K562 (cell line): ENCODE results near the gene SLC12A1. TPM values are rescaled to one million over a fixed set of nuclear protein-coding genes. Genes with fewer than 3 reads are reported as not detected.

Experiments used
- ATF1 ChIP-seq, 2 experiments: fragments of 450-650 bp in 1 of 2; IDR thresholded peaks; 2 replicates each; pipeline ENCODE4 v1.6.1; 2016; ENCODE audit warnings: missing compliant biosample characterization in 1 of 2, missing genetic modification characterization in 1 of 2
- DMBX1 ChIP-seq: fragments of 250-450 bp; sonication (Bioruptor Pico); IDR thresholded peaks from 2 replicates; pipeline ENCODE4 v1.8.0; 2022; ENCODE audit warnings: inconsistent platforms, mild to moderate bottlenecking, moderate library complexity, borderline replicate concordance
- E2F3 ChIP-seq: fragments of 250-450 bp; sonication (Bioruptor Pico); IDR thresholded peaks from 2 replicates; pipeline ENCODE4 v1.4.0; 2020; ENCODE audit warnings: mild to moderate bottlenecking
- JUND ChIP-seq, 2 experiments: IDR thresholded peaks; 2 replicates in 1 of 2; 3 replicates in 1 of 2; pipeline ENCODE4 v1.6.1; 2011; ENCODE audit warnings: borderline replicate concordance in 2 of 2, low read depth in 2 of 2, low read length in 2 of 2, improper control_type of control experiment in 1 of 2, missing biosample characterization in 1 of 2, missing genetic modification characterization in 1 of 2, missing genetic modification reagents in 1 of 2
- NONO ChIP-seq, 2 experiments: fragments of 200-400 bp in 1 of 2; fragments of 450-650 bp in 1 of 2; formaldehyde crosslinking in 1 of 2; IDR thresholded peaks; 2 replicates each; pipeline ENCODE4 v1.6.1; 2017; ENCODE audit warnings: low read depth in 2 of 2, mild to moderate bottlenecking in 2 of 2, moderate library complexity in 2 of 2, low read length in 1 of 2
- POLR2AphosphoS5 ChIP-seq: IDR thresholded peaks from 2 replicates; pipeline ENCODE4 v1.6.1; 2011; ENCODE audit warnings: mild to moderate bottlenecking, low read depth, low read length, moderate library complexity; ENCODE audit not compliant: control insufficient read depth, insufficient read depth
- RB1 ChIP-seq: fragments of 450-650 bp; IDR thresholded peaks from 2 replicates; pipeline ENCODE4 v1.6.1; 2017; ENCODE audit warnings: low read depth, mild to moderate bottlenecking
- SIX5 ChIP-seq, 2 experiments: IDR thresholded peaks; 2 replicates each; pipeline ENCODE4 v1.6.1; 2011; ENCODE audit warnings: low read length in 2 of 2, borderline replicate concordance in 1 of 2, low read depth in 1 of 2, mild to moderate bottlenecking in 1 of 2, moderate library complexity in 1 of 2; ENCODE audit not compliant: insufficient read depth in 1 of 2
- SMAD3 ChIP-seq: fragments of 450-650 bp; formaldehyde crosslinking; conservative IDR thresholded peaks from 2 replicates; pipeline ENCODE4 v1.4.0; 2020; ENCODE audit warnings: mild to moderate bottlenecking
- SP1 ChIP-seq: sonication (generic); formaldehyde crosslinking; IDR thresholded peaks from 2 replicates; pipeline ENCODE4 v1.8.1; 2022; ENCODE audit warnings: mild to moderate bottlenecking, missing genetic modification reagents
- TAF15 ChIP-seq: fragments of 200-400 bp; formaldehyde crosslinking; IDR thresholded peaks from 2 replicates; pipeline ENCODE4 v1.6.1; 2017; ENCODE audit warnings: mild to moderate bottlenecking, low read depth, low read length, moderate library complexity
- TBP ChIP-seq: optimal IDR thresholded peaks from 2 replicates; pipeline ENCODE3; 2011; ENCODE audit warnings: low read depth, low read length, improper control_type of control experiment
- TOE1 ChIP-seq, 2 experiments: fragments of 450-650 bp in 1 of 2; sonication (generic) in 1 of 2; formaldehyde crosslinking in 1 of 2; IDR thresholded peaks; 2 replicates each; pipeline versions ENCODE4 v1.7.1 to v1.8.0; 2016 to 2022; ENCODE audit warnings: borderline replicate concordance in 2 of 2, mild to moderate bottlenecking in 2 of 2, antibody characterized with exemption in 1 of 2, inconsistent platforms in 1 of 2, low read depth in 1 of 2, missing genetic modification reagents in 1 of 2, moderate library complexity in 1 of 2
- polyA plus RNA-seq, 8 experiments: library from polyadenylated mRNA; depleted of rRNA in 4 of 8; stranded (reverse) in 5 of 8; unstranded in 3 of 8; fragments of >200 nt; fragmentation: Nextera tagmentation in 2 of 8; fragmentation: Illumina TruSeq in 1 of 8; extraction: Ambion mirVana in 2 of 8; extraction: Trizol in 1 of 8; gene quantifications; 2 replicates each; pipeline versions ENCODE4 v1.2.1 to v1.2.3, GENCODE V29; 2011 to 2014; ENCODE audit warnings: inconsistent platforms in 1 of 8, missing spikeins in 1 of 8
- total RNA-seq, 7 experiments: library from RNA; depleted of rRNA in 6 of 7; stranded (reverse); fragments of >200 nt in 6 of 7; fragmentation: Illumina TruSeq in 2 of 7; extraction: Trizol in 2 of 7; gene quantifications; 2 replicates each; pipeline versions ENCODE4 v1.2.1 to v1.2.3, GENCODE V29; 2011 to 2021; ENCODE audit warnings: low replicate concordance in 1 of 7
- TF ChIP-seq, protein P1 (sequence below), 2 experiments: IDR thresholded peaks; 2 replicates each; pipeline ENCODE4 v1.6.1; 2011; ENCODE audit warnings: borderline replicate concordance in 1 of 2, control low read depth in 1 of 2, low read depth in 1 of 2, low read length in 1 of 2, mild to moderate bottlenecking in 1 of 2, mixed read lengths in 1 of 2, moderate library complexity in 1 of 2; ENCODE audit not compliant: insufficient read depth in 1 of 2, insufficient read length in 1 of 2, poor library complexity in 1 of 2, severe bottlenecking in 1 of 2; ENCODE audit errors: extremely low read depth in 1 of 2
- TF ChIP-seq, protein P2 (sequence below), 2 experiments: fragments of 450-650 bp in 1 of 2; sonication (generic) in 1 of 2; formaldehyde crosslinking in 1 of 2; IDR thresholded peaks in 1 of 2; conservative IDR thresholded peaks in 1 of 2; 2 replicates each; pipeline versions ENCODE4 v1.6.1 to v1.8.1; 2016 to 2023; ENCODE audit warnings: mild to moderate bottlenecking in 2 of 2, moderate library complexity in 2 of 2, inconsistent platforms in 1 of 2, missing genetic modification reagents in 1 of 2
- TF ChIP-seq, protein P3 (sequence below): sonication (generic); formaldehyde crosslinking; IDR thresholded peaks from 2 replicates; pipeline ENCODE4 v1.8.1; 2023; ENCODE audit warnings: mild to moderate bottlenecking, missing genetic modification reagents
- TF ChIP-seq, protein P4 (sequence below): fragments of 200-800 bp; sonication (Bioruptor generic); IDR thresholded peaks from 2 replicates; pipeline ENCODE4 v1.6.1; 2017; ENCODE audit warnings: missing genetic modification characterization, missing compliant biosample characterization

SLC12A1 gene
- total and polyA plus RNA-seq, 9 of the 15 experiments (the other 6 are each of a cell fraction or from before 2014, with no cell fraction given) = not detected

DNA sequence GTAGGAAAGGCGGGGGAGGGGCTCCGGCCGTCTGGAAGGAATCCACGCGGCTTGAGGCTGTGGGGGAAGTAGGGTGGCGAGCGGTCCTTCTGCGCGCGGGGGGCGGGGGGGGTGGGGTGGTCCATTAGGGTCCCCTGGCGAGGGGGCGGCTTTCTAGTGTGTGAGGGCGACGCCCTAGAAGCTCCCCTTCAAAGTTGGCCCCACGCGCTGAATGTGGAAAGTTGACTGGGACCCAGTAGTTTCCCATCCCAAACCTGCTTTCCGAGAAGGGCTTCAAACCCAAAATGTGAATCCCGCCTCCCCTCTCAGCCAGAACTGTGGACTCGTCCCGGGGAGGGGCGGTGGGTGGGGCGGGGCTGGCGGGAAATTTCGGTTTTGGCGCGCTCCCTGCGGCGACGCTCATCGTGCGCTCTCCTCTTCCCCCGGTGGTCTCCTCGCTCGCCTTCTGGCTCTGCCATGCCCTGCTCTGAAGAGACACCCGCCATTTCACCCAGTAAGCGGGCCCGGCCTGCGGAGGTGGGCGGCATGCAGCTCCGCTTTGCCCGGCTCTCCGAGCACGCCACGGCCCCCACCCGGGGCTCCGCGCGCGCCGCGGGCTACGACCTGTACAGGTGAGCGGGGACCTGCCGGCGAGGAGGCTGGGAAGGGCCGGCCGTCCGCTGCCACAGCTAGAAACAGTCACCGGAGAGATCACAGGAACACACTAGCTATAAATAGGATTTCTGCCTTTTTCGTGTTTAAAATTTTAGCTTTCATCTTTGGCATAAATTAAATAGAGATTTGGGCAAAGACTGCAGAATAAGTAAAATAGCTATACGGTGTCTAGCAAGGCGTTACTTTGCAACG, 125.9 kb downstream of the SLC12A1 start (continued):
- TF ChIP-seq SIX5 (IDR thresholded peaks at IDR 0.05; ENCODE audit: borderline replicate concordance in 1 of 2, insufficient read depth in 1 of 2, low read depth in 1 of 2, low read length in 2 of 2) (peak in 1 of 2 experiments; percentile 29; a peak in 1 of 4 replicates), JUND (IDR thresholded peaks at IDR 0.05; ENCODE audit: borderline replicate concordance, low read depth, low read length) (peak; percentile 95), JUND (tag; IDR thresholded peaks at IDR 0.05; ENCODE audit: borderline replicate concordance, low read depth, low read length) (no peak), TOE1 (IDR thresholded peaks at IDR 0.05; ENCODE audit: borderline replicate concordance) (peak; percentile 67), TOE1 (CRISPR knock-in tag; IDR thresholded peaks at IDR 0.05; ENCODE audit: borderline replicate concordance, low read depth) (no peak), SP1 (CRISPR knock-in tag) (0 out of 2 replicates have a peak, but pooled peaks have one; percentile 22), E2F3 (CRISPR knock-in tag) (peak; percentile 98), NONO (IDR thresholded peaks at IDR 0.05; ENCODE audit: low read depth in 2 of 2, low read length in 1 of 2) (peak; percentile 1 to 99; a peak in 2 of 4 replicates), ATF1 (CRISPR knock-in tag; IDR thresholded peaks at IDR 0.05) (no peak), ATF1 (tag; IDR thresholded peaks at IDR 0.05) (0 out of 2 replicates have a peak, but pooled peaks have one; percentile 6), RB1 (peak; percentile 100), TAF15 (no peak), POLR2AphosphoS5 (peak; percentile 52; the same call in 1 of the 2 replicates), TBP (no peak), DMBX1 (CRISPR knock-in tag) (no peak), SMAD3 (CRISPR knock-in tag) (no peak)
- TF ChIP-seq, protein P1, sequence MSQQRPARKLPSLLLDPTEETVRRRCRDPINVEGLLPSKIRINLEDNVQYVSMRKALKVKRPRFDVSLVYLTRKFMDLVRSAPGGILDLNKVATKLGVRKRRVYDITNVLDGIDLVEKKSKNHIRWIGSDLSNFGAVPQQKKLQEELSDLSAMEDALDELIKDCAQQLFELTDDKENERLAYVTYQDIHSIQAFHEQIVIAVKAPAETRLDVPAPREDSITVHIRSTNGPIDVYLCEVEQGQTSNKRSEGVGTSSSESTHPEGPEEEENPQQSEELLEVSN (IDR thresholded peaks at IDR 0.05; ENCODE audit: borderline replicate concordance in 1 of 2, extremely low read depth in 1 of 2, insufficient read depth in 1 of 2, insufficient read length in 1 of 2, low read depth in 1 of 2, low read length in 1 of 2, poor library complexity in 1 of 2, severe bottlenecking in 1 of 2) = peak; percentile 83 to 95
- TF ChIP-seq, protein P2, sequence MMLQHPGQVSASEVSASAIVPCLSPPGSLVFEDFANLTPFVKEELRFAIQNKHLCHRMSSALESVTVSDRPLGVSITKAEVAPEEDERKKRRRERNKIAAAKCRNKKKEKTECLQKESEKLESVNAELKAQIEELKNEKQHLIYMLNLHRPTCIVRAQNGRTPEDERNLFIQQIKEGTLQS (IDR thresholded peaks at IDR 0.05) = 0 out of 2 replicates have a peak, but pooled peaks have one; percentile 20
- TF ChIP-seq, protein P2 (CRISPR knock-in tag; conservative IDR thresholded peaks at IDR 0.05) = no peak
- TF ChIP-seq, protein P3, sequence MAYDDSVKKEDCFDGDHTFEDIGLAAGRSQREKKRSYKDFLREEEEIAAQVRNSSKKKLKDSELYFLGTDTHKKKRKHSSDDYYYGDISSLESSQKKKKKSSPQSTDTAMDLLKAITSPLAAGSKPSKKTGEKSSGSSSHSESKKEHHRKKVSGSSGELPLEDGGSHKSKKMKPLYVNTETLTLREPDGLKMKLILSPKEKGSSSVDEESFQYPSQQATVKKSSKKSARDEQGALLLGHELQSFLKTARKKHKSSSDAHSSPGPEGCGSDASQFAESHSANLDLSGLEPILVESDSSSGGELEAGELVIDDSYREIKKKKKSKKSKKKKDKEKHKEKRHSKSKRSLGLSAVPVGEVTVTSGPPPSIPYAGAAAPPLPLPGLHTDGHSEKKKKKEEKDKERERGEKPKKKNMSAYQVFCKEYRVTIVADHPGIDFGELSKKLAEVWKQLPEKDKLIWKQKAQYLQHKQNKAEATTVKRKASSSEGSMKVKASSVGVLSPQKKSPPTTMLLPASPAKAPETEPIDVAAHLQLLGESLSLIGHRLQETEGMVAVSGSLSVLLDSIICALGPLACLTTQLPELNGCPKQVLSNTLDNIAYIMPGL = 0 out of 2 replicates have a peak, but pooled peaks have one; percentile 47
- TF ChIP-seq, protein P4, sequence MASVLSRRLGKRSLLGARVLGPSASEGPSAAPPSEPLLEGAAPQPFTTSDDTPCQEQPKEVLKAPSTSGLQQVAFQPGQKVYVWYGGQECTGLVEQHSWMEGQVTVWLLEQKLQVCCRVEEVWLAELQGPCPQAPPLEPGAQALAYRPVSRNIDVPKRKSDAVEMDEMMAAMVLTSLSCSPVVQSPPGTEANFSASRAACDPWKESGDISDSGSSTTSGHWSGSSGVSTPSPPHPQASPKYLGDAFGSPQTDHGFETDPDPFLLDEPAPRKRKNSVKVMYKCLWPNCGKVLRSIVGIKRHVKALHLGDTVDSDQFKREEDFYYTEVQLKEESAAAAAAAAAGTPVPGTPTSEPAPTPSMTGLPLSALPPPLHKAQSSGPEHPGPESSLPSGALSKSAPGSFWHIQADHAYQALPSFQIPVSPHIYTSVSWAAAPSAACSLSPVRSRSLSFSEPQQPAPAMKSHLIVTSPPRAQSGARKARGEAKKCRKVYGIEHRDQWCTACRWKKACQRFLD (CRISPR knock-in tag) = 0 out of 2 replicates have a peak, but pooled peaks have one; percentile 51
